HL-60 (cell line): ENCODE measurements around the gene SLAMF7.

Source experiments
- CTCF ChIP-seq: IDR thresholded peaks from one replicate; pipeline ENCODE4 v1.5.1; 2011; ENCODE audit warnings: low read length, control low read depth, inconsistent platforms; ENCODE audit not compliant: insufficient read depth
- REST ChIP-seq: IDR thresholded peaks from 2 replicates; pipeline ENCODE4 v1.6.1; 2012; ENCODE audit warnings: low read depth; ENCODE audit not compliant: insufficient replicate concordance

- TF ChIP-seq REST (no peak), CTCF (no peak)
Measured at GRCh38 chr1:160789051-160789701, 50.1 kb downstream of the SLAMF7 start.
